Erythroblast (primary cell): Measurements from ENCODE around the gene LRRC43.

ENCODE experiments used
- DNase-seq, 2 experiments: peaks; one replicate each; lab custom pipeline; 2025; lab: John Stamatoyannopoulos, UW
- GATA1 ChIP-seq: IDR thresholded peaks from 2 replicates; pipeline ENCODE4 v1.6.1; 2011; ENCODE audit warnings: low read depth, mild to moderate bottlenecking, control low read depth, low read length, moderate library complexity
- POLR2A ChIP-seq: IDR thresholded peaks from 2 replicates; pipeline ENCODE4 v1.6.1; 2011; ENCODE audit warnings: mild to moderate bottlenecking, low read length

Gene LRRC43

GRCh38 chr12:122205053-122205925 is 22.4 kb downstream of the LRRC43 start:
- TF ChIP-seq GATA1: no peak
- no peak for TF ChIP-seq POLR2A
- peak in 1 of 2 experiments; percentile 30 for DNase-seq

DNA sequence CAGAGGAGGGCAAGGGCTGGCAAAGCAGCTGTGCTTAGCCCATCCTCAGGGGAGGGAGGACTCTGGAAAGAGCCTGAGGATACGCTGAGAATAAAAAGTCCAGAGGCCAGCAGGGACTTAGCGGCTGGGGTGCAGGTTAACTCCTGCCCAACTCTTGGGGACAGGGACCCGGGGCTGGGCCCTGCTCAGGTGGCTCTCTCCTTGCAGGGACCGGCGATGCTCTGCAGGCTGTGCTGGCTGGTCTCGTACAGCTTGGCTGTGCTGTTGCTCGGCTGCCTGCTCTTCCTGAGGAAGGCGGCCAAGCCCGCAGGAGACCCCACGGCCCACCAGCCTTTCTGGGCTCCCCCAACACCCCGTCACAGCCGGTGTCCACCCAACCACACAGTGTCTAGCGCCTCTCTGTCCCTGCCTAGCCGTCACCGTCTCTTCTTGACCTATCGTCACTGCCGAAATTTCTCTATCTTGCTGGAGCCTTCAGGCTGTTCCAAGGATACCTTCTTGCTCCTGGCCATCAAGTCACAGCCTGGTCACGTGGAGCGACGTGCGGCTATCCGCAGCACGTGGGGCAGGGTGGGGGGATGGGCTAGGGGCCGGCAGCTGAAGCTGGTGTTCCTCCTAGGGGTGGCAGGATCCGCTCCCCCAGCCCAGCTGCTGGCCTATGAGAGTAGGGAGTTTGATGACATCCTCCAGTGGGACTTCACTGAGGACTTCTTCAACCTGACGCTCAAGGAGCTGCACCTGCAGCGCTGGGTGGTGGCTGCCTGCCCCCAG is 23.4 kb downstream of the LRRC43 start:
- no peak for TF ChIP-seq GATA1
- peak; percentile 15 for TF ChIP-seq POLR2A
- DNase-seq: no peak

DNA sequence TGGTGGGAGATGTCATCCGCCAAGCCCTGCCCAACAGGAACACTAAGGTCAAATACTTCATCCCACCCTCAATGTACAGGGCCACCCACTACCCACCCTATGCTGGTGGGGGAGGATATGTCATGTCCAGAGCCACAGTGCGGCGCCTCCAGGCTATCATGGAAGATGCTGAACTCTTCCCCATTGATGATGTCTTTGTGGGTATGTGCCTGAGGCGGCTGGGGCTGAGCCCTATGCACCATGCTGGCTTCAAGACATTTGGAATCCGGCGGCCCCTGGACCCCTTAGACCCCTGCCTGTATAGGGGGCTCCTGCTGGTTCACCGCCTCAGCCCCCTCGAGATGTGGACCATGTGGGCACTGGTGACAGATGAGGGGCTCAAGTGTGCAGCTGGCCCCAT is 24.1 kb downstream of the LRRC43 start:
- DNase-seq: no peak
- TF ChIP-seq POLR2A (no peak), GATA1 (no peak)

GRCh38 chr12:122207391-122207790 is 24.5 kb downstream of the LRRC43 start:
- DNase-seq: no peak
- TF ChIP-seq POLR2A (no peak), GATA1 (no peak)

GRCh38 chr12:122208073-122208820 is 25.3 kb downstream of the LRRC43 start:
- no peak for DNase-seq
- TF ChIP-seq POLR2A: no peak
- TF ChIP-seq GATA1: no peak

GRCh38 chr12:122215771-122216170 is 32.8 kb downstream of the LRRC43 start:
- TF ChIP-seq POLR2A (no peak), GATA1 (no peak)
- DNase-seq: no peak

GRCh38 chr12:122216445-122216844 is 33.5 kb downstream of the LRRC43 start:
- no peak for DNase-seq
- no peak for TF ChIP-seq POLR2A
- TF ChIP-seq GATA1: no peak

DNA sequence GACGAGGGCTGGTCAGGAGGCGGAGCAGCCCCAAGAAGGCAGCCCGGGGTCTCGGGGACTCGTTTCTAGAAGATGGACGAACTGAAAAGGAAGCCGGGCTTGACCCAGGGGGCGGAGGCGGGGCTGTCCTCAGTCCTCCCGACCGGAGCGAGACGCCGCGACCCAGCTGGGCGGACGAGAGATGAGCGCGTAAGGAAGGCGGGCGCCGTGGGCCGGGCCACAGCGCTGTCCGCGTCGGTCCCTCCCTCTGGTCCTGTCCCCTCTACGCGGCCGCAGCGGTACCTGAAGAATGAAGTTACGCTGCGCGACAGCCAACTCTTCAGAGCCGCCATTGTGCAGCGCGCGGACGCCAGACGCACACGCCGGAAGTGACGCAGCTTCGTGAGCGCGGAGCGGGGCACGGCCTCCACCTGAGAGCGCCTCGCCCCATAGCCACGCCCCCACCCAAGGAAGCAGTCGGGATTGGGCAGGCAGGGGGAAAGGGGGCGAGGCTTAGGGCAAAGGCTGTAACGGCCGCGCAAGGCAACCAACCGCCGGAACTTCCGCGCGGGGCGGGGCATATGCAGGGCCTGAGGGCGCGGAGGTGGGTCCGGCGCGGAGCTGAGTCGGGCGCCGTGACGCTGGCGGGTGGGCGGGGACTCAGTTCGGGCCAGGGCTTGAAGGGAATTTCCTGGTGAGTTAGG is 42.9 kb downstream of the LRRC43 start, which contains the start of gene DIABLO:
Gene DIABLO (minus strand): TSS at position 370 of the 683 bp plus-strand sequence. CDS start 38 bp downstream, at position 332.
- TF ChIP-seq POLR2A (peak; percentile 95), GATA1 (no peak)
- DNase-seq: peak; percentile 100

- no peak for DNase-seq
- TF ChIP-seq POLR2A (no peak), GATA1 (no peak)
These were observed 43.6 kb downstream of the LRRC43 start for GRCh38 chr12:122226366-122227125.

DNA sequence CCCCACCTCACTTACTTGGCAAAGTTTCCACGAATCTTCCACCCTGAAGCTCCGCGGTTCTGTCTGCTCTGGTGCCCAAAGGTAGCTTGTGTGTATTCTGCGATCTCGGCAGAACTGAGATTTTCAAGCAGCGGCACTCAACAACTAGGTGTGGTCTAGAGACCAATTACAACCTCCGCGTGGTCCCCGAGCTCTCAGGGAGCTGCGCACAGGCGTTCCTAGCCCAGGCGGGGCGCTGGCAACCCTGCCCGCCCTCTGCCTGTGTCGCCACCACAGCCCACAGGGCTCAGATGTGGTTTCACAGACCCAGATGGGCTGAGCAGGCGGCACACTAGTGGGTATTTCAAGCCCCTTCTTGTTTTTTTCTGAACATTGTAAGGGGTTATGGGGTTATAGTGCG is 44.4 kb downstream of the LRRC43 start:
- no peak for DNase-seq
- no peak for TF ChIP-seq POLR2A
- no peak for TF ChIP-seq GATA1

DNA sequence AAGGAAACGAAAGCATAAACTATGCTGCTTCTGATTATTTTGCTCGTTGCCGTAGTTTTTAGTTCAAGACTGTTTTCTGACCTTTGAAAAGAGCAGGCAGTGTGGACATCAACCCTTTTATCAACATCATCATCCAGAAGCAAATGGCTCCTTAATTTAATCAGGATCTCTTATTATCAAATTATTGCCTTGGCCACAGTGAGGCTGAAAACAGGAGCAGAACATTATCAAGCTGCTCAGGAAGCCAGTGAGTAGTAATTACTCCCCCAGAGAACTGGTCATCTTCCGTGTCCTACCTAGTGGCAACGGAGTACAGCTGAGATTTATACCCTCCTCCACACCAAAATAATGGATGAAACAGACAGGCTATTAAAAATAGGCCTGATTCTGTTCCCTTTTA is 45.2 kb downstream of the LRRC43 start:
- no peak for TF ChIP-seq POLR2A
- no peak for TF ChIP-seq GATA1

GRCh38 chr12:122230798-122231197 is 47.9 kb downstream of the LRRC43 start:
- TF ChIP-seq POLR2A (no peak), GATA1 (no peak)
- DNase-seq: no peak

More for the DNA sequence above, 45.2 kb downstream of the LRRC43 start:
- DNase-seq: no peak
